GM12874 (cell line): ENCODE results near the gene ARFIP1.

Source experiments
- TF ChIP-seq, protein P1 (sequence below): IDR thresholded peaks from 2 replicates; pipeline ENCODE4 v1.5.1; 2011; ENCODE audit warnings: low read depth, mild to moderate bottlenecking, control low read depth, low read length, moderate library complexity; ENCODE audit not compliant: insufficient read depth

The ARFIP1 gene, protein sequence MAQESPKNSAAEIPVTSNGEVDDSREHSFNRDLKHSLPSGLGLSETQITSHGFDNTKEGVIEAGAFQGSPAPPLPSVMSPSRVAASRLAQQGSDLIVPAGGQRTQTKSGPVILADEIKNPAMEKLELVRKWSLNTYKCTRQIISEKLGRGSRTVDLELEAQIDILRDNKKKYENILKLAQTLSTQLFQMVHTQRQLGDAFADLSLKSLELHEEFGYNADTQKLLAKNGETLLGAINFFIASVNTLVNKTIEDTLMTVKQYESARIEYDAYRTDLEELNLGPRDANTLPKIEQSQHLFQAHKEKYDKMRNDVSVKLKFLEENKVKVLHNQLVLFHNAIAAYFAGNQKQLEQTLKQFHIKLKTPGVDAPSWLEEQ

DNA sequence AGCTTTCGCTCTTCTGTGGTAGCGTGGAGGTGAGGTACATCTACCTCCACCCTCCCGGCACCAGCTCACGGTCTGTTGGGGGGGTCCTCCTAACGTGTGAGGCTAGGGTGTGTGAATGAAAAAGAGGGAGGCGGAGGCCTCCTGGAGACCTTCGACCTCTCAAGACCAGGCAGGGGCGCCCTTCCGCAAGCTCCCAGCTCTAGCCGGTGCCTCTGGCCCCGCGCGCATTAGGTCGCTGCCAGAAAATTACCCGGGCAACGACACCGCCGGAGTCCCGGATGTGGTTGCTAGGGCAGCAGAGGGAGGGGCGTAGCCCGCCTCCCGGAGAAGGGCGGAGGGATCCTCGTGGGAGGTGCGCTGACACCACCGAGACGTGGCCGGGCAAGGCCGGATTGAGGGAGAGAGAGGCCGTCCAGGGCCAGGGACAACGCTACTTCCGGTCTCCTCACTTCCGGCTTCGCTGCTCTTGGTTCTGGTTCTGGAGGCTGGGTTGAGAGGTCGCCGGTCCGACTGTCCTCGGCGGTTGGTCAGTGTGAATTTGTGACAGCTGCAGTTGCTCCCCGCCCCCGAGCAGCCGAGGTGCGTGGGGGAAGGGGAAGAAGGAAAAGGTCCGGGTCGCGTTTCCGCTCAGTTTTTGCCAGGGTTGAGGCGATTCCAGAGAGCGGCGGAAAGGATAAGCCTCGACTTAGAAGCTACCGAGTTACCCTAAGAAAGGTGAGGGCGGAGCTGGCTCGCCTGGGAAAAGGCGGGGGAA is at the start of gene ARFIP1, which contains the start of gene TIGD4:
ARFIP1 (plus strand) TSS at position 442 of the 754 bp plus-strand sequence. CDS start 49,680 bp downstream, outside the sequence.
TIGD4 (minus strand) TSS at position 218 of the 754 bp plus-strand sequence. CDS start 8,726 bp downstream, outside the sequence.
- TF ChIP-seq, protein P1, sequence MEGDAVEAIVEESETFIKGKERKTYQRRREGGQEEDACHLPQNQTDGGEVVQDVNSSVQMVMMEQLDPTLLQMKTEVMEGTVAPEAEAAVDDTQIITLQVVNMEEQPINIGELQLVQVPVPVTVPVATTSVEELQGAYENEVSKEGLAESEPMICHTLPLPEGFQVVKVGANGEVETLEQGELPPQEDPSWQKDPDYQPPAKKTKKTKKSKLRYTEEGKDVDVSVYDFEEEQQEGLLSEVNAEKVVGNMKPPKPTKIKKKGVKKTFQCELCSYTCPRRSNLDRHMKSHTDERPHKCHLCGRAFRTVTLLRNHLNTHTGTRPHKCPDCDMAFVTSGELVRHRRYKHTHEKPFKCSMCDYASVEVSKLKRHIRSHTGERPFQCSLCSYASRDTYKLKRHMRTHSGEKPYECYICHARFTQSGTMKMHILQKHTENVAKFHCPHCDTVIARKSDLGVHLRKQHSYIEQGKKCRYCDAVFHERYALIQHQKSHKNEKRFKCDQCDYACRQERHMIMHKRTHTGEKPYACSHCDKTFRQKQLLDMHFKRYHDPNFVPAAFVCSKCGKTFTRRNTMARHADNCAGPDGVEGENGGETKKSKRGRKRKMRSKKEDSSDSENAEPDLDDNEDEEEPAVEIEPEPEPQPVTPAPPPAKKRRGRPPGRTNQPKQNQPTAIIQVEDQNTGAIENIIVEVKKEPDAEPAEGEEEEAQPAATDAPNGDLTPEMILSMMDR: peak; percentile 44; the same call in 1 of the 2 replicates

DNA sequence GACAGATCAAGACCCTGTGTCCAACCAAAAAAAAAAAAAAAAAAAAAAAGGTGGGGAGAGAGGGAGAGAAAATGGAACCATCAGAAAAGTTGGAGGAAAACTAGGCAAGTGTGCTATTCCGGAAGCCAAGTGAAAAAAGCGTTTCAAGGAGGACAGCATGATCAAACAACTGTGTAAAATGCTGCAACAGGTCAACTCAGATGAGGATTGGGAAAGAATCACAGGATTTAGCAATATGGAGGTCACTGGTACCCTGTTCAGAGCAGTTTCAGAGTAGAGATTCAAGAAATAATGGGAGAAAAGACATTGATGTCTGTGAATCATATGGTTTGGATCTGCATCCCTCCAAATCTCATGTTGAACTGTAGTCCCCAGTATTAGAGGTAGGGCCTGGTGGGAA is 47.8 kb upstream of the ARFIP1 start:
- TF ChIP-seq, protein P1: no peak

DNA sequence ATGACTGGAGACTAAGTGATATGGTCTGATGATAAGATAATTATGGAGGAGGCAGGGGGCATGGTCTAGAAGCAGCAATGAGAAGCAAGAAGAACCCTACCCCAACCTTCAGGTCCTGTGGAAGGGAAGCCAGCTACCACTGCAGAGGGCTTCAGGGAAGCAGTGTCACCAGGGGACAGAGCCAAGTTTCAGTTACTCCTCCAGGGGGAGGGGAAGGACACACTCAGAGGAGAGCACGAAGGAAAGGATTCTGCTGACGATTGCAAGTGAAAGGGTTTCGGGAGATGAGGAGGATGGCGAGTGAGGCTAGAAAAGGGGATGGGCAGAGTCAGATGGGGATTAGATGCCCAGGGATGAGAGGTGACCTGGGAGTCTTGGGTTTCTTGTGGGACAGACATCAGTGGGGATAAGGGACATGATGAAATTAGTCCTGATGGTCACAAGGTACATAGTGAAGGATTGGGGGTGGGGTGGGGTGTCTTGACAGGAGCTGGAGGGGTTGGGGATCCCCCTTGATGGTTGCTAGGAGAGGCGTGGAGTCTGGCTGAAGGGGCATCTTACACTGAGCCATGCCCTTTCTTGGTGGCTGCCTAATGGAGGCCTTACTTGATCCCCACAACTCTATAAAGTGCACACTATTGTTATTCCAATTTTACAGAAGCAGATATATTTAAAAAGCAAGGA is 45.6 kb upstream of the ARFIP1 start:
- TF ChIP-seq, protein P1: no peak

DNA sequence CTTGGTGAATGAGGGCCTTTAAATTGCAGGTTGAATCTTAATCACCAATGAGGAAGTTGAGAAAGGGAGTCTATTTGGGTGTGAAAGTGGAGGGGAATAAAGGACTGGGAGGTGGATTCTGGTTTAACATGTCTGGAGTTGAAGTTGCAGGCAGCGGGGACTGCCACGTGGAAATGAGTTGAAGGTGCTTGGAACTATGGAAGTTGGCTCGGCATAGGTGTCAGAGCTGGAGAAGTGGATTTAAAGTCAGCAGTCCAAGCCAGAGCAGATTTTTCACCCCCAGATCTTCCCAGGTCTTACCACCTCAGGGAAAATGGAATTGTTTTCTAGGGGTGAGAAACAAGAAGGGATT is 45.1 kb upstream of the ARFIP1 start:
- TF ChIP-seq, protein P1: no peak

DNA sequence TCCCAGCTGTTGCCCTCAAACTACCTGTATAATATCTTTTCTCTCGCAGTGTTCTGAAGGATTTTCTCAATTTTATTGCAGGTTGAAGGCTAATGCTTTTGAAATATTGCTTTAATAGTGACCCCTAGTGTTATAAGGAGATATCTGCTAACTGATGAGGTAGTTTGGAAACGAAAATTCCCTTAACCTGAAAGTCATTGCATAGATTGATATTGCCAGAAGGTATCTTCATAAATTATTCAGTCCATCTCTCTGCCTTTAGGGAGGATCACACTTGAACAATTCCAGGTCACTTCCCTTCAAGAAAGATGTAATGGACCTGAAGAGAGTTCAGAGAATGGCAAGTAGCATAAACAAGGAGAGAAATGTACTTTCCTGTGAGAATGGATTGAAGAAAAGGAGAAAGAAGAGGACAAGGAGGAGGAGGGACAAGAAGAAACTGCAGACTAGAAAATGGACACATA is 44.3 kb upstream of the ARFIP1 start:
- TF ChIP-seq, protein P1: peak; percentile 29; the same call in 1 of the 2 replicates

DNA sequence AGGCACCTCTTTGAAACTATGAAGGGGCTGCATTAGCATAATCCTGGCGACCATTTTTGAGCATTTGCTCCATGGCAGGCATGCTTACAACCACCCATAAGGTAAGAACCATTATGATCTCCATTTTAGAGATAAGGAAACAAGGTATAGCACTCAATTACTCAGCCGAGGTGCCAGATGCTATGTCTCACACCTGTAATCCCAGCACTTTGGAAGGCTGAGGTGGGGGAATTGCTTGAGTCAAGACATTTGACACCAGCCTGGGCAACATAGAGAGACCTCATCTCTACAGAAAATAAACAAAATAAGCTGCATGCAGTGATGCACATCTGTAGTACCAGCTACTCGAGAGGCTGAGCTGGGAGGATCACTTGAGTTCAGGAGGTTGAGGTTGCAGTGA is 43.8 kb upstream of the ARFIP1 start:
- TF ChIP-seq, protein P1: no peak

DNA sequence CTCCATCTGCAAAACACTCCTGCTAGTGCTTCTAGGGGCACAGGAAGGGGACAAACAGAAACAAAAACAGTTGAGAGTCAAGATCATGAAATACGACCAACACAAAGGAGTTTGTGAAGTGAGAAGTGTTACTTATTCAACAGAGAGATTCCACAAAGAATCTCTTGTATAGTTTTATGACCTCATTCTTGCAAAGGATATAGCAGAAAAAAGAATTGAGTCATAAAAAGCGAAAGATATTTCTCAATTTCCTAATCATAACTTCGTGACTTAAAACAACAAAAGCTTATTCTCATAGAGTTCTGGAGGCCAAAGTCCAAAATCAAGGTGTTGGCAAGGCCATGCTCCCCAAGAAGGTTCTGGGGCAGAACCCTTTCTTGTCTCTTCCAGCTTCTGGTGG is 40.9 kb upstream of the ARFIP1 start:
- TF ChIP-seq, protein P1: no peak
